Islet precursor cell (in vitro differentiated cells): ENCODE measurements around the gene CDH8.
"Not testable (repeated sequence)": the region's sequence is repeated elsewhere in the genome, so short reads cannot be mapped to it uniquely, and the experiment has no call there.

Experiments used
- DNase-seq: peaks from one replicate; pipeline ENCODE4 v3.0.0-alpha.2; 2018

Gene CDH8

GRCh38 chr16:61929776-61930175 lies 106.5 kb downstream of the CDH8 start:
- no peak for DNase-seq

- no peak for DNase-seq
These were observed 109.5 kb downstream of the CDH8 start for GRCh38 chr16:61926766-61927165.

GRCh38 chr16:61923629-61924028 lies 112.6 kb downstream of the CDH8 start:
- DNase-seq, result no peak

- no peak for DNase-seq
These were observed 114.9 kb downstream of the CDH8 start for GRCh38 chr16:61921373-61921772.

GRCh38 chr16:61917865-61918826 lies 118.1 kb downstream of the CDH8 start:
- not testable (repeated sequence) for DNase-seq

- DNase-seq, result no peak
These were observed 120.7 kb downstream of the CDH8 start for GRCh38 chr16:61915569-61915968.

- DNase-seq, result no peak
These were observed 127.2 kb downstream of the CDH8 start for GRCh38 chr16:61909074-61909473.

- no peak for DNase-seq
These were observed 127.8 kb downstream of the CDH8 start for GRCh38 chr16:61908426-61908825.

GRCh38 chr16:61901689-61902088 lies 134.5 kb downstream of the CDH8 start:
- DNase-seq, result no peak

- no peak for DNase-seq
These were observed 135.8 kb downstream of the CDH8 start for GRCh38 chr16:61900482-61900881.

GRCh38 chr16:61897657-61898056 lies 138.6 kb downstream of the CDH8 start:
- DNase-seq, result no peak

- DNase-seq, result no peak
These were observed 143.7 kb downstream of the CDH8 start for GRCh38 chr16:61892531-61892930.

GRCh38 chr16:61891460-61891859 lies 144.8 kb downstream of the CDH8 start:
- no peak for DNase-seq

- DNase-seq, result no peak
These were observed 145.9 kb downstream of the CDH8 start for GRCh38 chr16:61890386-61890785.

GRCh38 chr16:61887903-61888302 lies 148.3 kb downstream of the CDH8 start:
- peak; percentile 96 for DNase-seq

GRCh38 chr16:61885343-61885742 lies 150.9 kb downstream of the CDH8 start:
- DNase-seq, result no peak

GRCh38 chr16:61879306-61879705 lies 156.9 kb downstream of the CDH8 start:
- no peak for DNase-seq

- DNase-seq, result no peak
These were observed 158.8 kb downstream of the CDH8 start for GRCh38 chr16:61877436-61877835.

- no peak for DNase-seq
These were observed 163.5 kb downstream of the CDH8 start for GRCh38 chr16:61872778-61873119.

- no peak for DNase-seq
These were observed 164.1 kb downstream of the CDH8 start for GRCh38 chr16:61871837-61872777.

- DNase-seq, result no peak
These were observed 173.8 kb downstream of the CDH8 start for GRCh38 chr16:61862221-61863155.

- DNase-seq, result no peak
These were observed 177.2 kb downstream of the CDH8 start for GRCh38 chr16:61858988-61859387.

- DNase-seq, result no peak
These were observed 193.6 kb downstream of the CDH8 start for GRCh38 chr16:61842666-61843065.
